T-helper 2 cell treated with Interferon-gamma antibody and Interleukin-4, amounts not matched to agents 100 ng/mL and 5 ng/mL, for 36 hours (primary cell): ENCODE results near the gene PDE10A. TPM values are rescaled to one million over a fixed set of nuclear protein-coding genes. Genes with fewer than 3 reads are reported as not detected.

Experiments
- intact Hi-C: fragments of 100-400 bp; cut with micrococcal nuclease; formaldehyde crosslinking; loops from one replicate; pipeline ENCODE4 v1.15.1; 2023
- total RNA-seq: library from RNA; stranded (reverse); gene quantifications from 2 replicates; pipeline ENCODE4 v1.2.3, GENCODE V29; 2022

Gene PDE10A
- total RNA-seq, 1 donor from 2014 or later = not detected

DNA sequence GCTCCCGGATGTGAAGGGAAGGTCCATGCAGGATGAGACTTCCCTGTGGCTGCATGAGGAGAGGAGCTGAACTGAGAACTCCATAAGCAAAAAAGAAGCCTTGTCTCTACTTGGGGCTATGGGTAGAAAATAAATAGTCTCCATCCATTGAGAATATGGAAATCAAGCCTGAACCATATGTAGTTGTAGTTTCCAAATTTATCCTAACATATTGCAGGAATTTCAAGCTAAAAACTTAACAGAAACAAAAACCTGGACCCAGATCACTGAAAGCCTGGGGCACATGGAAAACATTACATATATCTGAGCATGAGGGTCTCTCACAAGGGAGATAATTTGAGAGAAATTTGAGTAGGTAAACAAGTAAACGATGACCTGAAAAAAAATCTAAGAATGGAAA is 258.7 kb downstream of the PDE10A start:
- intact Hi-C loops = no loop called here

DNA sequence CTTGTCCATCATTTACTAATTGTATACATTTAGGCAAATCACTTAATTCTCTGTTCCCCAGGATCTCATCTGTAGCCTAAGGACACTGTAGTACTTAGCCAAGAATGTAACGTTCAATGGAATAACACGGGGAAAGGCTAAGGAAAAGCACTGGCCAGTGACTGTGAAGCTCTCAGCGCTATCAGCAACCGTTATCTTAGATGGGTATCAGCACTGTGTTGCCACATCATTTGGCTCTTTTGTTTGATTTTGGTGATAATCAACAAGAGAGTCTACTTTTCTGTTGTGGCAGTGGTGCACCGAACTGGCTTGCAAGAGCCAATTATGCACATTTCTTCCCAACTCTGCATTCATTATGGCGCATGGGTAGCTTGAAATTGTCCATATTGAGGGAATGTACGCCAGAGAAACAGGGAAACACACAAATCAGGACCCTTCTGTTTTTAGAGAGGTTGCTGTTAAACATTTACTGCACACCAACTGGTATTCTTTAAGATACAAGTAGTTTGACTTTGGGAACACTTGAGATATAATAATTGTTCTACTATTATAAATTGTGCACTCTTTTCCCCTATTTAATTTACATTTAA is 259.9 kb downstream of the PDE10A start:
- intact Hi-C loops = no loop called here

DNA sequence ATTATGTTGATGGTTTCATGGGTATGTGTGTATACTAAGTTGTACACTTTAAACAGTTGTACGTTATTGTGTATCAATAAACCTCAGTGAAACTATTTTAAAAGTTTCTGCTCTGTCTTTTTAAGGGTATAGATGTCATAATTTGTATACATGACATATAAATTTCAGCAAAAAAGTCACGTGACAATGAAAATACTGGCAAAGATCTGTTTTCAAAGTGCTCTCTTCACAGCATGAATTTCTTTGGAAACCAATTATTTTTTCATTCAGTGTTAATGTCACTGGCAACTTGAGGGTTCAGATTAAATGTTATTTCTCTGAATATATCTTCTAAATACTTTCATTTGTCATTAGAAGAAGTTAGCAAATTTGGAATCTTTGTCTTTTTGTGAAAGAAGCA is 261.9 kb downstream of the PDE10A start:
- intact Hi-C loops = no loop called here

DNA sequence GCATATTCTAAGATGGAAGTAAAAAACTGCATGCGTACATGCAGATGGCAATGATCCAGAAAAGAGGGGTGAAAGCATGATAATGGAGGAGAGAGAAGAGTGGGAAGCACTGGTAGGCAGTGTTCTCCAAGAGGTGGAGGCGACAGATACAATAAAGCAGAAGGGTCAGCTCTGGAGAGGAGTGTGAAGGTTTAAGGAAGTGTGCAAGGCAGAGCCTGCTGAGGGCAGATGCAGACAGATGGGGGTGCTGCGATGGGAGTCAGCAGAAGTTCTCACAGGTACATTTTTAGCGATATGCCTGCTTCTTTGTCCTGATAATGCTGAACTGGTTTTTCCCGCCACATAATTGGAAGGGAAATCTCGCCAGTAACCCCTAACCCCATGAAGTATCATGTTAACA is 272.6 kb downstream of the PDE10A start:
- intact Hi-C loops = no loop called here

DNA sequence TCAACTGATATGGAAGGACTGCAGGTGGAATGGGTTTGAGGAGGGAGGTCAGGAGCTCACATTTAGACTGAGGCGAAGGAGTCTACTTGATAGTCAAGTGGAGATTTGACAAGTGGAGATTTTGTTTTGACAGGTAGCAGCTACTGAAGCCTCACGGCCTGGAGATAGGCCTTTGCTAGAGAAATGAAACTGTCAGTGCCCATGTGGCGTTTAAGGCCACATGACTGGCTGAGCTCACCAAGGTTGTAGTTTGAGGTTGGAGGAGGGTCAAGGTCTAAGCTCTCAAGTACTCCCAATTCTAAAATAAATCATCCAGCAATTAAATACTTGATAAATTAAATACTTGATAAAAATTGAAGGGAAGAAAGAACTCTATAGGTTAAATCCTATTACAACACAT is 273.5 kb downstream of the PDE10A start:
- intact Hi-C loops = no loop called here

DNA sequence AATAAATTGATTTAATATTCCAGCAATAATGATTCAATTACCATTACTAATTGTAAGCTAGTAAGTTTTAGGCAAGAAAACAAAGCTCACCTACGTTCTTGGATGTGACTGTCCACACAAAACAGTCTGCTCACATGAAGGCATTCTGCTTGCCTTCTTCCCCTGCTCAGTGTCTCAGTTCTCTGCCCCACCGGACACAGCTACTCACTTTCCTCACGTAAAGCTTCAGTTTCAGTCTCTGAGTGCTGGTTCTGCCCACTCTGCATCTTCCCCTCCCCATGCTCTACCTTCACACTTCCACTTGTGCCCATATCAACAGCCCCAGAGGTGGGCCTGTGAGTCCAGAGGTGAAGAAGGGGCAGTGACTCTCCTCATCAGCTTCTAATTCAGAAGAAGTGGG is 279.7 kb downstream of the PDE10A start:
- intact Hi-C loops = no loop called here

DNA sequence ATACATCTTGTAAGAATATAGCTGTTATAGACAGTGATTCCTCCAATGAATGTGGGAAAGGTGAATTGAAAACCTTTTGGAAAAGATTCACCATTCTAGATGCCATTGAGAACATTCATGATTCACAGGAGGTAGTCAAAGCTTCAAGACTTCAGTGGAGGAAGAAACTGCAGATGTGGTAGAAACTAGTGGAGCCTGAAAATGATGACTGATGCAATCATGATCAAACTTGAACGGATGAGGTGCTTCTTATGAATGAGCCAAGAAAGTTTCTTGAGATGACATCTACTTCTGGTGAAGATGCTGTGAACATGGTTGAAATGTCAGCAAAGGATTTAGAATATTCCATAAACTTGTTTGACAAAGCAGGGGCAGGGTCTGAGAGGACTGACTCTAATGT is 286.9 kb downstream of the PDE10A start:
- intact Hi-C loops = no loop called here

DNA sequence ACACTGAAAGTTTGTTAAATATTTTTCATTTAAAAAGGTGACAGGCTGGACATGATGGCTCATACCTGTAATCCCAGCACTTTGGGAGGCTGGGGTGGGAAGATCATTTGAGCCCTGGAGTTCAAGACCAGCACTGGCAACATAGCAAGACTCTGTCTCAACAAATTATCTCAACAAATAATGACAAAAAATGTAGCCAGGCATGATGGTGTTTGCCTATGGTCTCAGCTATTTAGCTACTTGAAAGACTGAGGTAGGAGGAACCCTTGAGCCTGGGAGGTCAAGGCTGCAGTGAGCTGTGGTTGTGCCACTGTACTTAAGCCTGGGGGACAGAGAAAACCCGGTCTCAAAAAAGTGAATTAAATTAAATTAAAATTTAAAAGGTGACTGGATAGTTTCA is 297.7 kb downstream of the PDE10A start:
- intact Hi-C loops = loop anchor here (10.0 kb wide), 1 partner anchor 341 kb away; no protein-coding TSS in a partner anchor

DNA sequence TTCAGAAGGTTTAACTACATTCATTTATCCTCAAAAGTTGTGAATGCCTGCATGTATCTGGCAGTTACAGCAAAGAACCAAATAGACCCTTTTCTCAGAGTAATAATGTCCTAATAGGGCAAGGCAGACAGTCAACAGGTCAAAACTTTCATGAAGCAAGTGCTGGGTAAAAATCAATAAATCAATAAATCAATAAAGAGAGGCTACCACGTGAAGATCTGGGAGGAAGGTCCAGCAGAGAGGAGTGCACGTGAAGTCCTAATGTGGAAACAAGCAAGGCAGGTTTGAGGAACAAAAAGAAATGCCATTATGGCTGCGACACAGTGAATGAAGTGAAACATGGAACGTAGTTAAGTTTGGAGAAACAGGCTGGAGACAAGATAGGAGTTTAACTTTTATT is 317.3 kb downstream of the PDE10A start:
- intact Hi-C loops = no loop called here

DNA sequence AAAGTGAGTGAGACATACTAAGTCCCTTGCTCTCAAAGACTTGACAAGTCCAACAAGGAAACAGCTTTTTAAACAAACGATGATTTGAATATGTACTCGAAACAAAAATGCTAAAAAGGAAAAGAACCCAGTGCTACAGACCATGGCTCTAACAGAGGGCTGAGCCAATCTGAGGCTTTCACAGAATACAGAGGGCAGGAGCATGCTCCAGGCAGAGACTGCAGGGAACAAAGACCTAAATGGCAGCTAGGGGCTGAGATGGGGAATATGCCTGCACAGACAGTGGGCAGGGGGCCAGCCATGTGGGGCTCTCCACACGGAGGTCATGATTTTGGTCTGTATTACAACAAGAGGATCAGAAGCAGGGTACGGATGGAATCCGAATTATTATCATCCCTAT is 322.5 kb downstream of the PDE10A start:
- intact Hi-C loops = no loop called here

DNA sequence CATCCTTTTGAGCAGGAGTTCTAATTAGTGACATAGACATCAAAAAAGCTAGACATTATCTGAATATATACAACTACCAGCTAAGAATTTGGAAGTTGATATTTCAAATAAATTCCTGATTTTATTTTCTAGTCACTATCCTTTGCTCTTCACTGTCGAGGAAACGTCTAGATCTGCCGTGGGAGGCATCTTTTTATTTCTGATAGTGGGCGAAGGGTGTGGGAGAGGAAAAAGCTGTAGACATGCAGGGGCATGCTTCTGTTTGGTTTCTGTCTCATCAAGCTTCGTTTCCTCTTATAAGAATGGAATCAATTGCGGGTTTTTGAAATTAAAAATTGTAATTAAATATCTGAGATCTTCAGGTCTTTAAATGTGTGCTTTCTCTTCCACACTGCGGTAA is 337.4 kb downstream of the PDE10A start:
- intact Hi-C loops = no loop called here

DNA sequence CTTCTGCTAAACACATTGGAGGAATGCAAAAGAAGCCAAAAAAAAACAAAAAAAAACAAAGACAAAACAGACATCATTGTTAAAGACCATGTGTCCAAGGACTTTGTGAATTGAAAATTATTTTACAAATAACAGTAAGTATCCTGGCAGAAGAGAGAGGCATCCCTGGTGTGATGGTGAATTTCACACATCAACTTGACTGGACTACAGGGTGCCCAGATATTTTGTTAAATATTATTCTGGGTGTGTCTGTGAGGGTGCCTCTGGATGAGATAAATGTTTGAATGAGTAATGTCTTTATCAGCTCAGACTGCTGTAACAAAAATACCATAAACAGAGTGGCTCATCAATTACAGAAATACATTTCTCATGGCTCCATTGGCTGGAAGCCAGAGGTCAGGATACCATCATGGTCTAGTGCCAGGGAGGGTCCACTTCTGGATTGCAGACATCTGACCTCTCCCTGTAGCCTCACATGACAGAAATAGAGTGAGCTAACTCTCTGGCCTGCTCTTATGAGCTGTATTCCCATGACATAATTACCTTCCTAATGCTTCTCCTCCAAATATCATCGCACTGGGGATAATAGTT is 341.4 kb downstream of the PDE10A start:
- intact Hi-C loops = no loop called here

DNA sequence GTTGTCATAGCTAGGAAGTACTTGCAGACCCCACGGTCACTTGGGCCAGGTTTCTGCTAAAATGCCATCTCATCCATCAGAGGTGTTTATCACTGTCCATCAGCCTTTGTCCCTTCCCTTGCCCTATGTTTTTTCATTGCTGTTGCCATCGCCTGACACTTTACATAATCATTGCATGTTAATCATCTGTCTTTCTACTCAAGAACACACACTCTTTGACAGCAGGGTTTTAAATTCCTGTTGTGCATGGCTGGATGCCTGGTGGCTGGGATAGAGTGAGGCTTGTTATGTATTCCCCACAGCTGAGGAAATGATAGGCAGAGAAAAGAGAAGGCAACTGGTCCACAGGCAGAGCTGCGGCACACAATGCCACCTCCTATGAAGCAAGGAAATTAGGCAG is 341.9 kb downstream of the PDE10A start:
- intact Hi-C loops = no loop called here

DNA sequence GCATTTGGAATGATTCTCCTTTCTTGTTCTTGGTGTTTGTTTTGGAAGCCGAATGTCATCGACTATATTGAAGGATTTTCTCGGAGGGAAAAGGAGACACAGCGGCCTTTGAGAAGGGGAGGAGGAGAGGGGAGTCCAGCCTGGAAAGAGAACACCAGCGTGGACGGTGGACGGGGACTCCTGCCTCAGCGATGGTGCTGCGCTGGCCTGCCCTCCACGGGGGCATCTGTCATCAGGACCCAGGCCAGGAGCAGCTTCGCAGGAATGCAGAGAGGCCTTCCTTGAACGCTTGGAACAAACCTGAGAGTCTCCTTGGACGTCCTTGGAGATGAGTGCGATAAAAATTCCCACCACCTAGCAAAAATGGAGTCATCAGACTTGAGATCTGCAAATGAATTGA is 345.3 kb downstream of the PDE10A start:
- intact Hi-C loops = no loop called here

DNA sequence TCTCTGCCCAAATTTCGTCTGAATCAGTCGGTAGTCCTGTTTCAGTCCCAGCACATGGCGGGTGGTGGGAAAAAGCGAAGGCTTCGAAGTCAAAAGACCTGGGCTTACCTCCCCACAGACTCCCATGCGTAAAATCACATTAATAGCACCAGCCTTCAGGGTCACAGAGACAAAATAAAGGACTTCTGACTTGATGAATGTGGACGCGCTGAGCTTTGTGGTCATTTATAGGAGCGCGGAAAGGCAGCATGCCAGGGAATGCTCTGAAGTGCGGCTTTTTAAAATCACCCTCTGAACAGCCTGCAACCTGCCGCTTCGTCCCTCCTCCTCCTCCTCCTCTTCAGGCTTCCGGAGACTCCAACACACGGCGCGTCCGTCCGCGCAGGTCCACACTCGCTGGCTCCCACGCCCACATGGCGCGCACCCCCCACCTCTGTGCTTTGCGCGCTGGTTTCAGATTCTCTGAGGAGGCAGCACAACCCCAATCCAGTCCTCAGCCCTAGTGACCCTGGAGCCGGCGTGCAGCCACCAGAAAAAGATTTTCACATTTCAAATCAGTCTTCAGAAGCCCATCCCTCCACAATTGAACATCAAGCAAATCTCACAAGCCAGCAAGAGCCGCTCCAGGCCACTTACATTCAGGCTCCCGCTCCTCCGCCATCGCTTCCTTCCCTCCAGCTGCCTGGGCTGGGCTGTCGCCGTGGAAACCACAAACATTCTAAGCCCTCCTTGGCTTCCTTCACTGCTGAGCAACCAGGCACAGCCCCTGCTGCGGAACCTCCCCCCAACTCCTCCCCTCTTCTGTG is 353.9 kb downstream of the PDE10A start, which contains the start of gene C6orf118:
Gene C6orf118 (minus strand): TSS at position 680 of the 806 bp plus-strand sequence. CDS start 19 bp downstream, at position 661.
- intact Hi-C loops = no loop called here

DNA sequence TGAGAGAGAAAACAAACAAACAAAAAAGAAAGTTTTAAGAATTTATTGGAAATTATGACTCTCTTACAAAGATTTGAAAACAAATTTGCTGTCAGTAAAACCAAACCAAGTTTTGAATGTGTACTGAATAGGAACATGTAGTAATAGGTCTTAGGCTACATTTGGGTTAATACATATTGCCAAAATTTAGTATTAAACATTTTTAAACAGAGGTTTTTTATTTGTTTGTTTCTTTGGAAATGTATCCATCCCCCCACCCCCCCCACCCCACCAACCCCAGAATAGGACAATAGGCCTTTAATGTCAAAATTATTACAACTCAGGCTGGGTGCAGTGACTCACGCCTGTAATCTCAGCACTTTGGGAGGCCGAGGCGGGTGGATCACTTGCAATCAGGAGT is 356.1 kb downstream of the PDE10A start:
- intact Hi-C loops = no loop called here

DNA sequence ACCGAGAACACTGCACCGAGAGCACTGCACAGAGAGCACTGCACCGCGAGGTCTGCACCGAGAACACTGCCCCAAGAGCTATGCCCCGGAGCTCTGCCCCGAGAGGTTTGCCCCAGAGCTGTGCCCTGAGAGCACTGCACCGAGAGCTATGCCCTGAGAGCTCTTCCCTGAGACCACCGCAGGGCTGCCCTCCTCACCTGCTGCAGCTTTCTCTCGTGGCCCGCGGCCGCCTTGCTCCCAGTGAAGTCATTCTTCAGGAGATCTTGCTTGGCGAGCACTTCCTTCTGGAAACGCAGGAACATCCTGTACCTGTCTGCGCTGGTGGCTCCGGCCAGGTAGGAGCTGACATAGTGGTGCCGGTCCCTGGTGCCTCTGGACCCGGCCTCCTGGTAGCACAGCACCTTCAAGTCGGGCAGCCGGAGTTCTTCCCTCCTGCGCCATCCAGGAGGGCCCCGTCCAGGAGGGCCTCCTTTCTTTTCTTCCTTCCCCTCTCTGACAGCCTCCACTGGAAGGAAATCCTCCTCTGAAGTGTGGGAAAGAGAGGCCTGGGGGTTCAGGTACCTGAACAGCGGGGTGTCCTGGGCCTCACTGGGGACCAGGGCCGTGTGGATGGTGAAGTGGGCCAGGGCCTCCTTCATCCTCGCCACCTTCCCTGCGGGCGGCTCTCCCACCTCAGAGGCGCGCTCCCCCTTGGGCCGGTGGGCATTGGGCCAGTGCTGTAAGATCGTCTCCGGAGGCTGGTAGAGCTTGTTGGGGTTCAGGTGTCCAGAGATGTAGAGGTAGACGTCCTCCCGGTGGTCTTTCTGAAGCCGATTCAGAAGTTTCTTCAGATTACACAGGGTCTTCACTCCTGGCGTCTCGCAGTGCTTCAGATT is 361.4 kb downstream of the PDE10A start:
- intact Hi-C loops = no loop called here

DNA sequence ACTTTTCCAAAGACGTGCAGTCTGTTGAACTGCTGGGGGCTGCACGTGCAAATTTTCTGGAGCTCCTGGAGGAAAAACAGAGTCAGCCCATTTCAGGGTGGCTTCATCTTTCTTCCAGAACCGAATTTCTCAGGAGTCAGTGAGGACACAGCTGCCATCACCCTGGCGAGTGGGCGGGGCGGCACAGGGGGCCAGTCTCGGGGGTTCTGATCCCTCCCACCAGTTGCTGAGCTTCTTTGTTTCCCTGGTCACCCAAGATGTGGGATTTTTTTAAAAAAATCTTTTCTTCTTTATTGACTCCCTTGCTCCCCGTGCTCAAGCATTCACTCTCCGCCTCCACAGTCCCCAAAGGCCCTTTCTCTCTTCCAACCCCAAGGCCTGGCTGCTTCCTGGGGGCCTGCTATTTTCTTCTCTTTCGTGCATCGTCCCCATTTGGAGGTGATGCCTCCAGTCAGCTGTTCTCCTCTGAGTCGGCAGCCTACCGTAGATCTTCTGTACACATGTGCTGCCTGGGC is 362.6 kb downstream of the PDE10A start:
- intact Hi-C loops = no loop called here

DNA sequence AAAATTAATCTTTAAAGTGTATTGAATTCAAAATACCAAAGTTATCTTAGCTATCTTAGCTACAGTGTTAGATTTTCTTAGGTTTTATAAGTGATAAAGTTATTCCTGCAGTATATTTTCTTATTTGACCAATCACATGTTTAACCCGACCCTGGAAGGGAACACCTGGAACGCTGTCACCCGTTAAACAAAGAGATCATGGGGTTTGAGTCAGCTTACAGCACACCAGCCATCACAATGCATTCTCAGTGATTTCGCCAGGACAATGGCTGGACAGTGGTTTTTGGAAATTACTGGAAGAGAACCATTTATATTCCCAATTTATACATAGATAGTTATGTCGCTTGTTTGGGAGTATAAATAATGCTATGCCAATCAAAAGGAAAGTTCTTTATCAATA is 364.2 kb downstream of the PDE10A start:
- intact Hi-C loops = no loop called here

DNA sequence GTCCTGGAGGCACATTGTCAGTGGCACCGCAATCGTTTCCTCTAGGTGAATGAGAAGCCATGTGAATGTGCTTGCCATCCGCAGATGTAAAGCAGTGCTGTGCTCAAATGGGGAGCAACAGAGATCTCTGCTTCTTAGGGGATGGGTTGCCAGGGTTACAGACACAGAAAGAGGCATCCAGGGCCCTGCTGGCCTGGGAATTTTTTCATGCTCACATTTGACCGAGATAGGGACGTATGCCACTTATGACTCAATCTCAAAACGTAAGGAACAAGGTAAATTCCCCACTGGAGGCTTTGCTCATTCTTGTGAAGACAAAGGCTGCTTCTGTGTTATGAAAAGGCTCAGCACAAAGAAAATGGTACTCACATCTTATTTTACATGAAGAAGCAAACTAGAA is 364.6 kb downstream of the PDE10A start:
- intact Hi-C loops = no loop called here

DNA sequence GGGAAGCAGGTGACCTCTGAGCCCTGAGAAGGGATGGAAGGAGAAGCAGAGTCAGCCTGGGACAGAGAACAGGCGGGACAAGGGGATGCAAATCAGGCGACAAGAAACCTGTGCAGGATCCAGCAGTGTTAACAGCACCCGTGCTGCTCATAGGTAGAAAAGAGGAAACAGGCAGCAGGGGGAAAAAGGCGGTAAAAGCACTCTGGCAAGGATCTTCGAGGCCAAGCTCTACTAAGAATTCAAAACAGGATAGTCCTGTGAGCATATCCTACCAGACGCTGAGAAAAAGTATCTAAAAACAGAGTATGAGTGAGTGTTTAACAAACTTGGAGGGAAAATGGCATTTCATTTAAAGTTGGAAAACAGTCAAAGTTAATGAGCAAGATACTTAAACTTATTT is 370.4 kb downstream of the PDE10A start:
- intact Hi-C loops = no loop called here
